Loucy (cell line): ENCODE measurements around the gene PODXL.

Experiments
- H2AFZ ChIP-seq: fragments of 200-600 bp; sonication (generic); 2 replicates; pipeline ENCODE4 v1.6.0; 2016; ENCODE audit warnings: antibody characterized with exemption, mild to moderate bottlenecking, low read length, moderate library complexity
- H3F3A ChIP-seq: fragments of 200-600 bp; 2 replicates; pipeline ENCODE4 v1.6.0; 2016; ENCODE audit warnings: antibody characterized with exemption, low read depth, mild to moderate bottlenecking
- H3K27me3 ChIP-seq: fragments of 200-600 bp; sonication (generic); 2 replicates; pipeline ENCODE4 v1.6.1; 2014; ENCODE audit warnings: low read length, mild to moderate bottlenecking; ENCODE audit not compliant: insufficient read depth, poor library complexity, severe bottlenecking
- H3K36me3 ChIP-seq: fragments of 200-600 bp; sonication (generic); 2 replicates; pipeline ENCODE4 v1.6.1; 2016; ENCODE audit warnings: low read length; ENCODE audit not compliant: insufficient read depth
- H3K4me1 ChIP-seq: fragments of 200-600 bp; sonication (generic); 2 replicates; pipeline ENCODE4 v1.5.1; 2014; ENCODE audit warnings: low read length, mild to moderate bottlenecking; ENCODE audit not compliant: insufficient read depth, poor library complexity, severe bottlenecking
- H3K4me2 ChIP-seq: fragments of 200-600 bp; sonication (generic); 2 replicates; pipeline ENCODE4 v1.6.0; 2014; ENCODE audit warnings: antibody characterized with exemption, low read length, low read depth, mild to moderate bottlenecking; ENCODE audit not compliant: poor library complexity, severe bottlenecking
- H3K4me3 ChIP-seq: fragments of 200-600 bp; sonication (generic); 2 replicates; pipeline ENCODE4 v1.5.1; 2014; ENCODE audit warnings: low read length, mild to moderate bottlenecking, mixed read lengths; ENCODE audit not compliant: poor library complexity, severe bottlenecking
- H3K79me2 ChIP-seq: fragments of 200-600 bp; sonication (generic); 2 replicates; pipeline ENCODE4 v1.6.1; 2014; ENCODE audit warnings: low read length; ENCODE audit not compliant: insufficient read depth
- H3K9ac ChIP-seq: fragments of 200-600 bp; sonication (generic); 2 replicates; pipeline ENCODE4 v1.6.0; 2014; ENCODE audit warnings: mild to moderate bottlenecking, low read depth, low read length, moderate library complexity; ENCODE audit not compliant: poor library complexity, severe bottlenecking
- H3K9me2 ChIP-seq: fragments of 200-600 bp; sonication (generic); replicated peaks from 2 replicates; pipeline ENCODE4 v1.6.1; 2016; ENCODE audit warnings: low read depth, low read length, mixed read lengths
- H3K9me3 ChIP-seq: fragments of 200-600 bp; sonication (generic); 2 replicates; pipeline ENCODE4 v1.6.1; 2014; ENCODE audit warnings: mild to moderate bottlenecking, antibody characterized with exemption, low read length, low read depth; ENCODE audit not compliant: insufficient read depth
- H4K20me1 ChIP-seq: fragments of 200-600 bp; sonication (generic); 2 replicates; pipeline ENCODE4 v1.6.0; 2014; ENCODE audit warnings: antibody characterized with exemption, low read length, mild to moderate bottlenecking; ENCODE audit not compliant: insufficient read depth, poor library complexity, severe bottlenecking
- EZH2phosphoT487 ChIP-seq: fragments of 200-600 bp; IDR thresholded peaks from 2 replicates; pipeline ENCODE4 v1.6.1; 2018; ENCODE audit warnings: antibody characterized with exemption, mild to moderate bottlenecking, moderate library complexity, borderline replicate concordance
- TF ChIP-seq, protein P1 (sequence below): fragments of 200-600 bp; sonication (generic); conservative IDR thresholded peaks from 2 replicates; pipeline ENCODE4 v1.5.1; 2014; ENCODE audit warnings: mild to moderate bottlenecking, antibody characterized with exemption, low read length

PODXL gene

DNA sequence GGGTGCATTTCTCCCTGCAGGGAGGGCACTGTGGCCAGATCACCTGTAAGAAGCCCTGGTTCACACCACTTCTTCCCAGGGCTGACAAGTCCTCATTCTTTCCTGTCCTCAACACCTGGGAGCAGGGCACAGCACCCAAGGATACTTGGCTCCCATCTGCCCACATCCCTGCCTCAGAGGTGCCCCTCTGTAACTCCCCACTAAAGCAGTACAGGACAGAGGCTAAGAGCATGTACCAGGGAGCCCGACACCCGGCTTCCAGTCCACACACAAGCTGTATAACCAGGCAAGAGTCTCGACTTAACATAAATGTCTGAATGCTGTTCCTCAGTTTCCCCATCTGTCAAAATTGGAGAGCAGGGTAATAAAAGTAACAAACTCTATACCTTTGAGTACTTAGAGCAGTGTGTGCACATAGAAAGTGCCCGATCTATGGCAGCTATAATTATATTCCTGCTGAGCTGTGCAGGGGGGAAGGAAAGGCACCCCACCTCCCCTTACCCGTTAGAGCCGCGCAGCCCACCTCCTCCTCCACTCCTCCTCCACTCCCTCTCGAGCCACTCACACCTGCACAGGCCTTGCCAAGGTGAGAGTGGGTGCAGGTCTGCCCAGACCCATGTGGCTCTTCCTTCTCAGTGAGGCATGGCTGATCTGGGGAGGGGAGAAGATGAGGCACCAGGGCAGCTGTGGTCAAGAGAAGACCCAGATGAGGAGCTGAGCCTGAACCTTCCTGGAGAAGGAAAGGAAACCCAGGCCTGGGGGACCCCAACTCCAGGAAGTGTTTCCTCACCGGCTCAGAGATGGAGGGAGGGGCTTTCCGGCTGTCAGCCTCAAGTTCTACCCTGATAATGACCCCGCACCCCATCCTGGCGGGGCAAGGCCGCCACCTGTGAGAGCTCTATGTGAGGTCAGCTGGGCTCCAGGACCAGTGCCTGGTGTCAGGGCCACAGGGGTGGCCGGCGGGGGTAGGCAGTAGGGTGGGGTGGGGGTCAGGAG lies 22.6 kb downstream of the PODXL start:
- Histone ChIP-seq H3K9ac (no peak overlapping the region), H4K20me1 (no peaks in the 10 kb centered on the region), H3K79me2 (no peaks in the 10 kb centered on the region), H3K27me3 (no peaks in the 10 kb centered on the region), H3K9me3 (no peaks in the 10 kb centered on the region), H2AFZ (no peak overlapping the region), H3F3A (no peaks in the 10 kb centered on the region), H3K36me3 (no peaks in the 10 kb centered on the region), H3K4me3 (no peak overlapping the region), H3K4me1 (no peaks in the 10 kb centered on the region), H3K9me2 (no peaks in the 10 kb centered on the region), H3K4me2 (no peak overlapping the region)
- TF ChIP-seq EZH2phosphoT487, result no peak
- TF ChIP-seq, protein P1, sequence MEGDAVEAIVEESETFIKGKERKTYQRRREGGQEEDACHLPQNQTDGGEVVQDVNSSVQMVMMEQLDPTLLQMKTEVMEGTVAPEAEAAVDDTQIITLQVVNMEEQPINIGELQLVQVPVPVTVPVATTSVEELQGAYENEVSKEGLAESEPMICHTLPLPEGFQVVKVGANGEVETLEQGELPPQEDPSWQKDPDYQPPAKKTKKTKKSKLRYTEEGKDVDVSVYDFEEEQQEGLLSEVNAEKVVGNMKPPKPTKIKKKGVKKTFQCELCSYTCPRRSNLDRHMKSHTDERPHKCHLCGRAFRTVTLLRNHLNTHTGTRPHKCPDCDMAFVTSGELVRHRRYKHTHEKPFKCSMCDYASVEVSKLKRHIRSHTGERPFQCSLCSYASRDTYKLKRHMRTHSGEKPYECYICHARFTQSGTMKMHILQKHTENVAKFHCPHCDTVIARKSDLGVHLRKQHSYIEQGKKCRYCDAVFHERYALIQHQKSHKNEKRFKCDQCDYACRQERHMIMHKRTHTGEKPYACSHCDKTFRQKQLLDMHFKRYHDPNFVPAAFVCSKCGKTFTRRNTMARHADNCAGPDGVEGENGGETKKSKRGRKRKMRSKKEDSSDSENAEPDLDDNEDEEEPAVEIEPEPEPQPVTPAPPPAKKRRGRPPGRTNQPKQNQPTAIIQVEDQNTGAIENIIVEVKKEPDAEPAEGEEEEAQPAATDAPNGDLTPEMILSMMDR, result no peak

DNA sequence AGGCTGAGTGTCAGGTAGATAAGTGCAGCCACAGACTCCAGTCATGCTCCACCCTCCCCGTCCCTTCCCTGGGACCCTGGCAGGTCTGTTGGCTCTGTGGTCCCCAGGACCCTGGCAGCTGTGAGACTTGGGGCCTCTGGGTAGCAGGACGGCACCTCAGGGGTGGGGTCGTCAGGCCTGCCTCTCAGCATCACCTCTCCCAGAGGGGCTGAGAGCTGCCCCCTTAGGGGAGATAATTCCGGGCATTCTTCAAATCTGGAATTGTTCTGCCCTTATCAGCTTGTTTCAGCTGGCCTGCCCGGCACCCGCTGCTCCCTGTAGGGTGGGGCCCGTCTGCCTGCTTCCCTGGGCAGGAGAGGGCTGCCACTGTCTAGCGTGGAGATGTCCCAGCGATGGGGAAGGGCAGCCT lies 23.3 kb downstream of the PODXL start:
- H3F3A ChIP-seq, result no peaks in the 10 kb centered on the region
- H3K9me2 ChIP-seq, result no peaks in the 10 kb centered on the region
- H2AFZ ChIP-seq, result no peak overlapping the region
- no peaks in the 10 kb centered on the region for H4K20me1 ChIP-seq
- no peaks in the 10 kb centered on the region for H3K79me2 ChIP-seq
- H3K9ac ChIP-seq, result no peak overlapping the region
- H3K27me3 ChIP-seq, result no peaks in the 10 kb centered on the region
- H3K4me2 ChIP-seq, result no peak overlapping the region
- no peaks in the 10 kb centered on the region for H3K4me1 ChIP-seq
- H3K36me3 ChIP-seq, result no peaks in the 10 kb centered on the region
- TF ChIP-seq, protein P1, result no peak
- no peak for TF ChIP-seq EZH2phosphoT487
- no peaks in the 10 kb centered on the region for H3K9me3 ChIP-seq
- H3K4me3 ChIP-seq, result no peak overlapping the region

DNA sequence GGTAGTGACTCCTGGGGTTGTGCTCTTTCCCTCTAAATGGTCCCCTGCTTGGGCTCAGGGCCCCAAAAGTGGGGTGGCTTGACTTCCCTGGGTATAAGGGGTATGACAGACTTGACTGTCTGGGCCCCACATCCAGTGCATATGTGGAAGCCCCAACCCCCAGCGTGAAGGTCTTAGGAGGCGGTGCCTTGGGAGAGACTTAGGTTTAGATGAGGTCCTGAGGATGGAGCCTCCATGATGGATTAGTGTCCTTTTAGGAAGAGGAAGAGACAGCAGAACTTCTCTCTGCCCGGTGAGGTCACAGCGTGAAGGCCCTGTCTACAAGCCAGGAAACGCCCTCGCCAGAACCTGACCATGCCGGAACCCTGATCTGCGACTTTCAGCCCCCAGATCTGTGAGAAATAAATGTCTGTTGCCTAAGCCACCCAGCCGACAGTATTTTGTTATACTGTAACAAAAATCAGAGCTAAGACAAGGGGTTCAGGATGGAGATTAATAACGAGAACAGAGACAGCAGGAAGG lies 23.8 kb downstream of the PODXL start:
- no peaks in the 10 kb centered on the region for H3F3A ChIP-seq
- no peak overlapping the region for H2AFZ ChIP-seq
- no peak overlapping the region for H3K4me2 ChIP-seq
- H3K4me1 ChIP-seq, result no peaks in the 10 kb centered on the region
- H4K20me1 ChIP-seq, result no peaks in the 10 kb centered on the region
- no peaks in the 10 kb centered on the region for H3K36me3 ChIP-seq
- no peak overlapping the region for H3K4me3 ChIP-seq
- no peaks in the 10 kb centered on the region for H3K79me2 ChIP-seq
- H3K9me3 ChIP-seq, result no peaks in the 10 kb centered on the region
- TF ChIP-seq, protein P1, result no peak
- TF ChIP-seq EZH2phosphoT487, result no peak
- no peak overlapping the region for H3K9ac ChIP-seq
- H3K9me2 ChIP-seq, result no peaks in the 10 kb centered on the region
- H3K27me3 ChIP-seq, result no peaks in the 10 kb centered on the region
